Breast epithelium (tissue), 4 donors: ENCODE measurements around the gene CIAO2B. TPM values are rescaled to one million over a fixed set of nuclear protein-coding genes. Genes with fewer than 3 reads are reported as not detected.

Experiments used
- DNase-seq, 2 donors: peaks; one replicate each; pipeline ENCODE4 v3.0.0-alpha.2; 2019; ENCODE audit warnings: low spot score in 2 of 2
- H3K27ac ChIP-seq, 2 donors: fragments of 200-600 bp; sonication (generic) in 1 of 2; one replicate each; pipeline ENCODE4 v1.5.1; 2016 to 2019; ENCODE audit warnings: mild to moderate bottlenecking in 1 of 2
- H3K27me3 ChIP-seq, 2 donors: fragments of 200-600 bp; sonication (generic) in 1 of 2; one replicate each; pipeline versions ENCODE4 v1.5.1 to v1.6.0; 2017 to 2019; ENCODE audit warnings: control low read depth in 1 of 2, mild to moderate bottlenecking in 1 of 2
- H3K36me3 ChIP-seq: fragments of 200-600 bp; one replicate; pipeline ENCODE4 v1.5.1; 2019
- H3K4me1 ChIP-seq, 2 donors: fragments of 200-600 bp; sonication (generic); one replicate each; pipeline ENCODE4 v1.5.1; 2016 to 2019; ENCODE audit warnings: control low read depth in 1 of 2
- H3K4me3 ChIP-seq, 3 donors: fragments of 200-600 bp; sonication (generic); 1 replicate in 2 of 3; 2 replicates in 1 of 3; pipeline ENCODE4 v1.5.1; 2016 to 2019; ENCODE audit warnings: mild to moderate bottlenecking in 3 of 3, moderate library complexity in 2 of 3
- H3K9me3 ChIP-seq, 2 donors: fragments of 200-600 bp; sonication (generic) in 1 of 2; one replicate each; pipeline ENCODE4 v1.5.1; 2016 to 2019; ENCODE audit warnings: control low read depth in 1 of 2
- CTCF ChIP-seq, 3 donors: fragments of 450-650 bp; IDR thresholded peaks; one replicate each; pipeline ENCODE4 v1.5.1; 2016 to 2017; ENCODE audit warnings: antibody characterized with exemption in 3 of 3, mild to moderate bottlenecking in 3 of 3, moderate library complexity in 3 of 3
- POLR2A ChIP-seq: fragments of 450-650 bp; IDR thresholded peaks from one replicate; pipeline ENCODE4 v1.6.1; 2016; ENCODE audit warnings: antibody characterized with exemption, mild to moderate bottlenecking, moderate library complexity
- POLR2AphosphoS5 ChIP-seq, 3 donors: sonication (generic); formaldehyde crosslinking; IDR thresholded peaks; one replicate each; pipeline ENCODE4 v1.6.1; 2017; ENCODE audit warnings: antibody characterized with exemption in 3 of 3
- intact Hi-C: fragments of 100-400 bp; cut with DNase I; formaldehyde crosslinking; loops from one replicate; pipeline ENCODE4 v1.15.1; 2023; ENCODE audit warnings: low total_unique reads
- total RNA-seq, 3 donors: library from RNA; depleted of rRNA; stranded (reverse); fragments of >200 nt; gene quantifications; one replicate each; pipeline ENCODE4 v1.1.0, GENCODE V29; 2016

The CIAO2B gene
- total RNA-seq, 3 donors from 2014 or later: 45.7 to 77.3 (median 65.4) TPM

- Histone ChIP-seq H3K27ac (peak overlapping the region in 1 of 2 donors; percentile 32), H3K36me3 (no peaks in the 10 kb centered on the region), H3K27me3 (no peaks in the 10 kb centered on the region), H3K4me3 (no peak overlapping the region), H3K4me1 (no peaks in the 10 kb centered on the region), H3K9me3 (no peaks in the 10 kb centered on the region)
- no peak for DNase-seq
- no peak for TF ChIP-seq POLR2AphosphoS5 (IDR thresholded peaks at IDR 0.05)
- TF ChIP-seq POLR2A: no peak
- TF ChIP-seq CTCF (IDR thresholded peaks at IDR 0.05): no peak
- intact Hi-C loops: no loop called here
Observed at GRCh38 chr16:66905633-66906539, 28.3 kb downstream of the CIAO2B start.

- no peak for TF ChIP-seq CTCF (IDR thresholded peaks at IDR 0.05)
- TF ChIP-seq POLR2A: no peak
- TF ChIP-seq POLR2AphosphoS5 (IDR thresholded peaks at IDR 0.05): no peak
- intact Hi-C loops: loop anchor here (5.0 kb wide), 1 partner anchor 377 kb away; no protein-coding TSS in a partner anchor
- Histone ChIP-seq H3K27me3 (no peaks in the 10 kb centered on the region), H3K4me3 (no peak overlapping the region), H3K27ac (peak overlapping the region in 1 of 2 donors; percentile 66), H3K4me1 (no peaks in the 10 kb centered on the region), H3K9me3 (no peaks in the 10 kb centered on the region), H3K36me3 (no peaks in the 10 kb centered on the region)
- DNase-seq: no peak
Observed at GRCh38 chr16:66904846-66905632, 29.2 kb downstream of the CIAO2B start.

GRCh38 chr16:66904428-66904845, 29.8 kb downstream of the CIAO2B start:
- no peaks in the 10 kb centered on the region for H3K27me3 ChIP-seq
- intact Hi-C loops: loop anchor here (5.0 kb wide), 1 partner anchor 378 kb away; no protein-coding TSS in a partner anchor

GRCh38 chr16:66903544-66904427, 30.4 kb downstream of the CIAO2B start:
- H3K4me3 ChIP-seq: no peak overlapping the region
- DNase-seq: no peak
- H3K27ac ChIP-seq: peak overlapping the region in 1 of 2 donors; percentile 66
- H3K36me3 ChIP-seq: no peaks in the 10 kb centered on the region
- H3K9me3 ChIP-seq: no peaks in the 10 kb centered on the region
- no peaks in the 10 kb centered on the region for H3K4me1 ChIP-seq
- intact Hi-C loops: loop anchor here (5.0 kb wide), 1 partner anchor 379 kb away; no protein-coding TSS in a partner anchor
- no peaks in the 10 kb centered on the region for H3K27me3 ChIP-seq
- TF ChIP-seq POLR2A: no peak
- TF ChIP-seq POLR2AphosphoS5 (IDR thresholded peaks at IDR 0.05): no peak
- TF ChIP-seq CTCF (IDR thresholded peaks at IDR 0.05): no peak

More at GRCh38 chr16:66904428-66904845, 29.8 kb downstream of the CIAO2B start:
- H3K36me3 ChIP-seq: no peaks in the 10 kb centered on the region
- no peak overlapping the region for H3K4me3 ChIP-seq
- H3K27ac ChIP-seq: peak overlapping the region in 1 of 2 donors; percentile 66
- H3K9me3 ChIP-seq: no peaks in the 10 kb centered on the region
- no peaks in the 10 kb centered on the region for H3K4me1 ChIP-seq
- TF ChIP-seq CTCF (IDR thresholded peaks at IDR 0.05) (no peak), POLR2A (no peak), POLR2AphosphoS5 (IDR thresholded peaks at IDR 0.05) (no peak)
- DNase-seq: no peak
